ENCODE data around the gene RIPK1. TPM values are rescaled to one million over a fixed set of nuclear protein-coding genes. Genes with fewer than 3 reads are reported as not detected.
"Not testable (repeated sequence)": the region's sequence is repeated elsewhere in the genome, so short reads cannot be mapped to it uniquely, and the experiment has no call there.

RIPK1 gene
- total RNA-seq, 1 donor from 2014 or later, result 20.1 TPM

DNA sequence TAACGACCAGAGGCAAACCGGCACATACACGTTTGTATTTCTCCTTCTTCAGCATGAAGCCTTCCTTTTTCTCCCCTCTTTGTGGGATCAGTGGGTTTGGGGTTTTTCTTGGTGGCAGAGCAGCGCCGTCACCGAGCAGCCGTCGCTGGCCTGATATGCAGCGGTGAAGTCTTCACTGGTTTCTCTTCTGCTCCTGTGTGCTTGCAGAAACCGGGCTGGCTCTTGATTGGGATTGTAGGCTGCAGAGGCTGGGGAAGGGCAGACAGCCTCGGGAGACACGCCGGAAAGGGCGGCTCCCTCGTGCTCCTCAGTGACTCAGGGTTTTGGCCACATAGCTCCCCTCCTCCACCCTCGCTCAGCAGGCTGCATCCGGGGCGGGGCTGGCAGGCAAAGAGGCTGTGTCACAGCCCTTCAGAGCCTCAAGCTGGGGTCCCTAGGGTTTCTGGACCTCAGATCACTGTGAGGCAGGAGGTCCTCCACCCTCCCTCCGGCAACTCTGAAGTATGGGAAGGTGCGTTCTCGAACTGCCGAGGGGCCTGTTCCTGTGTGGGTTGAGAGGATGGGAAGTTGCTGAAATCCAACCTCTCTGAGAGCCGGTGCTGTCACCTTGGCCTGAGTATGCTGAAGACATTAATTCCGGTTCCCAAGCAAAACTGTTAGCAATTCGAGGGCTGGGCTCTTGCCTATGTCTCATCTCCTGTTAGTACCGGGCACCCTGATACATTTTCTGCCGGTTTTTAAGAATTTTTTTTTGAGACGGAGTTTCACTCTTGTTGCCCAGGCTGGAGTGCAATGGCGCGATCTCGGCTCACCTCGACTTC lies 44.4 kb upstream of the RIPK1 start:
- peak; percentile 80 to 95 for DNase-seq (ENCODE audit: low spot score in 2 of 2)
- Histone ChIP-seq H3K27me3 (no peaks in the 10 kb centered on the region), H3K4me3 (peak overlapping the region; percentile 59 to 69), H3K36me3 (peaks cover 0 to 10% of the 10 kb centered on the region in 2 donors), H3K27ac (peak overlapping the region; percentile 77 to 90), H3K9me3 (no peaks in the 10 kb centered on the region), H3K4me1 (peaks cover 5 to 9% of the 10 kb centered on the region in 2 donors)
- no peak for TF ChIP-seq CTCF (IDR thresholded peaks at IDR 0.05)
- intact Hi-C loops (cut with DNase I), result loop anchor here (2.0 kb wide), 1 partner anchor 23 kb away; no protein-coding TSS in a partner anchor

DNA sequence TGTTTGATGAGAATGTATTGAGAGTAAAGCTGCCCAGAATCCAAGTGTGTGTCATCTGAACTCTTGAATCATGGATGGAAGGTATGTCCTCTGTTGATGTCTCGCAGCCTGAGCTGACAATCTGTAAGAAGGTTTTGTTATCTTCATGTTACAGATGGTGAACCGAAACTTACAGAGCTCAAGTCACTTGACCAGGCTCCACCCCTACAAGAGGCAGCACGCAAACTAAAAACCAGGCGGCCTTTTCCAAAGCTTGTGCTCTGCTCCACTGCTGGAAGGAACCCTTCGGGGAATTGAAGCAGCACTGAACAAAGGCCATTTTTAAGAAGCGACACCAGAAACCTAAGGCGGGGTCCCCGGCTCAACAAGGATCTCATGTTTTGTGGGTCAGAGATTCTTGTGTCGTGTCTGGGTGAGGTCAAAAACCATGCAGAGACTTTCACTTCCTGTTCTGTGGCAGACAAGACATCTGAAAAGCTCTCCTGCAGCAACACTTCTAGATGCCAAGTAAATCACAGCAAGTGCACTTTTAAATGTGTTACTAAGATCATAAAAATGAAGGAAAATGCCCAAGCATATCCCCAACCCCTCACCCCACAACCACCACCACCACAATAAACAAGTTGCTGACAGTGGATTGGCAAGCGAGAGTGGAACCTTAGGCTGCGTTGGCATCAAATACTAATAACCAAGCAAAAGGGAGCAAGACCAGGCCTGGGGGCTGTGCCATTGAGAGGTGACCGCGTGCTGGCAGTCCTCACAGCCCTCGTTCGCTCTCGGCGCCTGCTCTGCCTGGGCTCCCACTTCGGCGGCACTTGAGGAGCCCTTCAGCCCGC lies 41.3 kb upstream of the RIPK1 start:
- intact Hi-C loops (cut with DNase I), result no loop called here
- no peaks in the 10 kb centered on the region for H3K9me3 ChIP-seq
- no peaks in the 10 kb centered on the region for H3K36me3 ChIP-seq
- no peak for DNase-seq (ENCODE audit: low spot score in 2 of 2)
- no peak for TF ChIP-seq CTCF (IDR thresholded peaks at IDR 0.05)
- H3K4me1 ChIP-seq, result peaks cover 5 to 9% of the 10 kb centered on the region in 2 donors
- no peak overlapping the region for H3K4me3 ChIP-seq
- H3K27ac ChIP-seq, result no peak overlapping the region
- H3K27me3 ChIP-seq, result no peaks in the 10 kb centered on the region

GRCh38 chr6:3028156-3028555 lies 40.1 kb upstream of the RIPK1 start:
- DNase-seq (ENCODE audit: low spot score in 2 of 2); H3K27ac ChIP-seq; intact Hi-C loops (cut with DNase I); H3K27me3 ChIP-seq; H3K36me3 ChIP-seq; H3K4me1 ChIP-seq; H3K9me3 ChIP-seq; H3K4me3 ChIP-seq: not testable (repeated sequence)

- intact Hi-C loops (cut with DNase I), result no loop called here
- no peak overlapping the region for H3K27ac ChIP-seq
- no peaks in the 10 kb centered on the region for H3K9me3 ChIP-seq
- no peaks in the 10 kb centered on the region for H3K27me3 ChIP-seq
- no peak for TF ChIP-seq CTCF (IDR thresholded peaks at IDR 0.05)
- H3K4me3 ChIP-seq, result no peak overlapping the region
- H3K4me1 ChIP-seq, result no peaks in the 10 kb centered on the region
- no peaks in the 10 kb centered on the region for H3K36me3 ChIP-seq
- no peak for DNase-seq (ENCODE audit: low spot score in 2 of 2)
Observed at GRCh38 chr6:3031857-3032640, 36.2 kb upstream of the RIPK1 start.

GRCh38 chr6:3032986-3033385 lies 35.3 kb upstream of the RIPK1 start:
- Histone ChIP-seq H3K4me3 (no peak overlapping the region), H3K9me3 (no peaks in the 10 kb centered on the region), H3K27me3 (no peaks in the 10 kb centered on the region), H3K27ac (no peak overlapping the region), H3K36me3 (no peaks in the 10 kb centered on the region), H3K4me1 (no peaks in the 10 kb centered on the region)
- no peak for DNase-seq (ENCODE audit: low spot score in 2 of 2)
- TF ChIP-seq CTCF (IDR thresholded peaks at IDR 0.05), result no peak
- intact Hi-C loops (cut with DNase I), result no loop called here

Data from ascending aorta (tissue), 2 donors.